ENCODE results near the gene TRPV6.

Gene TRPV6

DNA sequence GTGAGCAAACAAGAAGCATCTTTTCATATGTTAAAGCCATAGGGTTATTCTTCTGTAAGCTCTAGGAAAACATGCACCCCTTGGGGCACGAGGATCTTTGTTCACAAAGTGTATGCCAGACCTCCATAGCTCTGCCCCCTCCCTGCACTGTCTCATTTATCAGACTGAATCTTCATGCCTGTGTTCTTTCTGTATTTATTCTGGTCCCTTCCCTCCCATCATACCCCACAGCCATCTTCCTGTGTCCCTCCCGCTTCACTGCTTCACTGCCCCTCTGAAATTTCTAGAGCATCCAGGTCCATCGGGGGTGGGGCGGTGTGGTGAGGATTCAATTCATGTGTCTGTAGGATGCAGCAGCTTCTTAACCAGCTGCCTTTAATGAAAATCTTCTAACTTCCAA, 23.2 kb downstream of the TRPV6 start:
- H3K9me2 ChIP-seq (replicated peaks; ENCODE audit: insufficient read depth, low read length): no peaks in the 10 kb centered on the region
- TF ChIP-seq, protein P1, sequence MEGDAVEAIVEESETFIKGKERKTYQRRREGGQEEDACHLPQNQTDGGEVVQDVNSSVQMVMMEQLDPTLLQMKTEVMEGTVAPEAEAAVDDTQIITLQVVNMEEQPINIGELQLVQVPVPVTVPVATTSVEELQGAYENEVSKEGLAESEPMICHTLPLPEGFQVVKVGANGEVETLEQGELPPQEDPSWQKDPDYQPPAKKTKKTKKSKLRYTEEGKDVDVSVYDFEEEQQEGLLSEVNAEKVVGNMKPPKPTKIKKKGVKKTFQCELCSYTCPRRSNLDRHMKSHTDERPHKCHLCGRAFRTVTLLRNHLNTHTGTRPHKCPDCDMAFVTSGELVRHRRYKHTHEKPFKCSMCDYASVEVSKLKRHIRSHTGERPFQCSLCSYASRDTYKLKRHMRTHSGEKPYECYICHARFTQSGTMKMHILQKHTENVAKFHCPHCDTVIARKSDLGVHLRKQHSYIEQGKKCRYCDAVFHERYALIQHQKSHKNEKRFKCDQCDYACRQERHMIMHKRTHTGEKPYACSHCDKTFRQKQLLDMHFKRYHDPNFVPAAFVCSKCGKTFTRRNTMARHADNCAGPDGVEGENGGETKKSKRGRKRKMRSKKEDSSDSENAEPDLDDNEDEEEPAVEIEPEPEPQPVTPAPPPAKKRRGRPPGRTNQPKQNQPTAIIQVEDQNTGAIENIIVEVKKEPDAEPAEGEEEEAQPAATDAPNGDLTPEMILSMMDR (IDR thresholded peaks at IDR 0.05; ENCODE audit: insufficient read depth, low read length, poor library complexity, severe bottlenecking): no peak
- TF ChIP-seq EZH2phosphoT487 (conservative IDR thresholded peaks at IDR 0.05; ENCODE audit: low read length): no peak
- H3K4me2 ChIP-seq (ENCODE audit: low read depth, low read length, poor library complexity, severe bottlenecking): no peak overlapping the region
- no peaks in the 10 kb centered on the region for H4K20me1 ChIP-seq (ENCODE audit: low read depth, low read length)
- H3K9ac ChIP-seq (ENCODE audit: low read length): no peak overlapping the region
- H3K36me3 ChIP-seq (ENCODE audit: low read length): no peaks in the 10 kb centered on the region
- H2AFZ ChIP-seq (ENCODE audit: low read depth, low read length, severe bottlenecking): no peak overlapping the region
- H3K27ac ChIP-seq (ENCODE audit: low read depth, low read length): no peak overlapping the region
- H3K27me3 ChIP-seq (ENCODE audit: low read length): no peaks in the 10 kb centered on the region
- H3K9me3 ChIP-seq (ENCODE audit: insufficient read depth, low read length): no peaks in the 10 kb centered on the region
- no peaks in the 10 kb centered on the region for H3K79me2 ChIP-seq (ENCODE audit: insufficient read depth, low read length)
- H3F3A ChIP-seq (ENCODE audit: insufficient read depth): no peaks in the 10 kb centered on the region
- H3K4me3 ChIP-seq (ENCODE audit: insufficient read depth, low read length, poor library complexity, severe bottlenecking): no peak overlapping the region

DNA sequence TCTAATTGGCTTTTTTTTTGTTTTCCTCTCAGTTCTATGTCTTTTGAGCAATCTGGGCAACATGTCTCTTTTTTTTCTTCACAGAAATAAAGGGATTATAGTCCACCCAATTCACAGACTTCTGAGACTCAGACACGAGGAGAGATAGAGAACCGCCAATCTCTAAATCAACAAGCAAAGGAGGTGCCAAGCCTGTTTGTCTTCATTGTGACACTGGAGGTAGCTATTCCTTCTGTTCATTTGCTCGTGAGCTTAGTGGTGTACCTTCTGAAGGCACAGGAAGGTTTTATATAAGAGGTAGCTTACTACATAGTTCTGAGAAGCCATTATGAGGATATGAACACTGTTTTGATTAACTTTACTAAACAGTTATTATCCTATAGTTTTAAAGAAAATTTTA, 24.6 kb downstream of the TRPV6 start:
- no peak overlapping the region for H2AFZ ChIP-seq (ENCODE audit: low read depth, low read length, severe bottlenecking)
- H3K9me3 ChIP-seq (ENCODE audit: insufficient read depth, low read length): no peaks in the 10 kb centered on the region
- no peak overlapping the region for H3K4me2 ChIP-seq (ENCODE audit: low read depth, low read length, poor library complexity, severe bottlenecking)
- H3K9me2 ChIP-seq (replicated peaks; ENCODE audit: insufficient read depth, low read length): no peaks in the 10 kb centered on the region
- no peak for TF ChIP-seq EZH2phosphoT487 (conservative IDR thresholded peaks at IDR 0.05; ENCODE audit: low read length)
- TF ChIP-seq, protein P1 (IDR thresholded peaks at IDR 0.05; ENCODE audit: insufficient read depth, low read length, poor library complexity, severe bottlenecking): no peak
- no peaks in the 10 kb centered on the region for H3K27me3 ChIP-seq (ENCODE audit: low read length)
- H4K20me1 ChIP-seq (ENCODE audit: low read depth, low read length): no peaks in the 10 kb centered on the region
- no peak overlapping the region for H3K27ac ChIP-seq (ENCODE audit: low read depth, low read length)
- H3K9ac ChIP-seq (ENCODE audit: low read length): no peak overlapping the region
- no peaks in the 10 kb centered on the region for H3F3A ChIP-seq (ENCODE audit: insufficient read depth)
- H3K4me3 ChIP-seq (ENCODE audit: insufficient read depth, low read length, poor library complexity, severe bottlenecking): no peak overlapping the region
- H3K36me3 ChIP-seq (ENCODE audit: low read length): no peaks in the 10 kb centered on the region
- H3K79me2 ChIP-seq (ENCODE audit: insufficient read depth, low read length): no peaks in the 10 kb centered on the region

DNA sequence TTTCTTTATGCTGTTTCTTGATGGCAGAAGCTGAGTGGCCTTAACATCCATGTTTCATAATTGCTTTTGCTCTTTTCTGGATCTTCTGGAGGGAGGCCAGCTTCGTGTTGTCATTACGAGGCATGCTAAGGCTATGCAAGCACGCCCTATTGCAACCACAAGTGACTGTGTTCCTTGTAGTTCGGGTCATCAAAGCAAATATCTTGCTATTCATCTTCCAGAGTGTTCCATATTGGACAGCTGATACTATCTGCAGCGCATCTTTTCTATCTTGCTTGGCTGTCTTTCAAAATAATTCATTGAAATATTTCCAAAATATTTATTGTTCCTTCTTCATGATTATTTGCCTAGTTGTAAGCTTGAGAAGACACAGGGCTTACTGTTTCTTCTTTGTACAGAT, 25.7 kb downstream of the TRPV6 start:
- Histone ChIP-seq H3K79me2 (ENCODE audit: insufficient read depth, low read length) (no peaks in the 10 kb centered on the region), H2AFZ (ENCODE audit: low read depth, low read length, severe bottlenecking) (no peak overlapping the region), H3K27me3 (ENCODE audit: low read length) (no peaks in the 10 kb centered on the region), H3K9ac (ENCODE audit: low read length) (no peak overlapping the region), H3K4me2 (ENCODE audit: low read depth, low read length, poor library complexity, severe bottlenecking) (no peak overlapping the region), H3F3A (ENCODE audit: insufficient read depth) (no peaks in the 10 kb centered on the region), H3K27ac (ENCODE audit: low read depth, low read length) (no peak overlapping the region), H3K36me3 (ENCODE audit: low read length) (no peaks in the 10 kb centered on the region), H3K9me3 (ENCODE audit: insufficient read depth, low read length) (no peaks in the 10 kb centered on the region), H3K4me3 (ENCODE audit: insufficient read depth, low read length, poor library complexity, severe bottlenecking) (no peak overlapping the region), H4K20me1 (ENCODE audit: low read depth, low read length) (no peaks in the 10 kb centered on the region), H3K9me2 (replicated peaks; ENCODE audit: insufficient read depth, low read length) (no peaks in the 10 kb centered on the region)
- TF ChIP-seq, protein P1 (IDR thresholded peaks at IDR 0.05; ENCODE audit: insufficient read depth, low read length, poor library complexity, severe bottlenecking): no peak
- no peak for TF ChIP-seq EZH2phosphoT487 (conservative IDR thresholded peaks at IDR 0.05; ENCODE audit: low read length)
